ENCODE data around the gene SH2D4B.

DNA sequence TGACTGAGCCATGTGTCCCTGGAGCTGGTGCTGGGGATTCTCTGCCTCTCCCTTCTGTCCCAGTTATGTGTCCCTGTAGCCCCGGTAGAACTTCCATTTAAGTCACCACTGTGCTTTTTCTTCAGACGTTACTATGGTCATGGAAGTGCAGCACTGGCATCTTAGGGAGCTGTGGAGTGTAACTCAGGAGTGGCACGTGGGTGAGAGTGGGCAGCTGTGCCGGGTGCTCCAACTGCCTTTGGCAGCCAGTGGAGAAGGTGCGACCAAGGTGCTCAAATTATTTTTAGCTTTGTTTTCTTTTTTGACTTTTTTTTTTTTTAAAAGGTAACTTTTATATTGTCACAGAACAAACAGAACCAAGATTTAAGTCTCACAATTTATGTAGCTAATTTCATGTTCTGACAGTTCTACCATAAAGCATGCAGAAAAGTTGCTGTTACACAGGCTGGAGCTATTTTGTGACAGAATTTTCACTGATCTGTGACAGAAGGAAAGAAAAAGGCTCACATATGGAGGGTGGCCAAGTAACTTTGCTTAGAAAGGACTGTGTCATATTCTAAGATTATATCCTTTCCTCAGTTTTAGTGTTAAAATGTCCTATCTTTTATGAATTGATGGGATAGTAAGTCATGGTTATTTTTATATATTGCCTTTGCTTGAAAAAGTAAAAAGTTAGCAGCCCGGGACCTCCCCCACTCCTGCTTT is 73.9 kb downstream of the SH2D4B start:
- TF ChIP-seq DPF2 (CRISPR knock-in tag; IDR thresholded peaks at IDR 0.05; ENCODE audit: borderline replicate concordance, low read depth) = no peak
- TF ChIP-seq, protein P1, sequence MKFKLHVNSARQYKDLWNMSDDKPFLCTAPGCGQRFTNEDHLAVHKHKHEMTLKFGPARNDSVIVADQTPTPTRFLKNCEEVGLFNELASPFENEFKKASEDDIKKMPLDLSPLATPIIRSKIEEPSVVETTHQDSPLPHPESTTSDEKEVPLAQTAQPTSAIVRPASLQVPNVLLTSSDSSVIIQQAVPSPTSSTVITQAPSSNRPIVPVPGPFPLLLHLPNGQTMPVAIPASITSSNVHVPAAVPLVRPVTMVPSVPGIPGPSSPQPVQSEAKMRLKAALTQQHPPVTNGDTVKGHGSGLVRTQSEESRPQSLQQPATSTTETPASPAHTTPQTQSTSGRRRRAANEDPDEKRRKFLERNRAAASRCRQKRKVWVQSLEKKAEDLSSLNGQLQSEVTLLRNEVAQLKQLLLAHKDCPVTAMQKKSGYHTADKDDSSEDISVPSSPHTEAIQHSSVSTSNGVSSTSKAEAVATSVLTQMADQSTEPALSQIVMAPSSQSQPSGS (CRISPR knock-in tag; IDR thresholded peaks at IDR 0.05) = no peak

Data from HepG2 (cell line).